Activated gamma-delta T cell (primary cell): ENCODE data around the gene TRAPPC2L.

Experiments used
- DNase-seq: peaks from one replicate; lab custom pipeline; 2025; lab: John Stamatoyannopoulos, UW

The TRAPPC2L gene

GRCh38 chr16:88859381-88860091, 2.6 kb downstream of the TRAPPC2L start:
- no peak for DNase-seq

- DNase-seq = no peak
These were observed 4.4 kb downstream of the TRAPPC2L start for GRCh38 chr16:88861359-88861758.

- no peak for DNase-seq
These were observed 6.0 kb downstream of the TRAPPC2L start for GRCh38 chr16:88862968-88863367.

- DNase-seq = no peak
These were observed 6.5 kb downstream of the TRAPPC2L start for GRCh38 chr16:88863426-88863825.

GRCh38 chr16:88864099-88864498, 7.2 kb downstream of the TRAPPC2L start:
- no peak for DNase-seq

GRCh38 chr16:88864521-88864920, 7.6 kb downstream of the TRAPPC2L start:
- no peak for DNase-seq

GRCh38 chr16:88865310-88865709, 8.4 kb downstream of the TRAPPC2L start:
- no peak for DNase-seq

GRCh38 chr16:88865742-88866141, 8.8 kb downstream of the TRAPPC2L start:
- no peak for DNase-seq

- DNase-seq = no peak
These were observed 9.4 kb downstream of the TRAPPC2L start, which contains the start of gene PABPN1L for GRCh38 chr16:88866151-88866920. PABPN1L (minus strand) TSS chr16:88866660; CDS start chr16:88866606, 54 bp downstream.

GRCh38 chr16:88867581-88868246, 10.8 kb downstream of the TRAPPC2L start:
- DNase-seq = no peak

GRCh38 chr16:88868974-88869672, 12.2 kb downstream of the TRAPPC2L start:
- DNase-seq = no peak

GRCh38 chr16:88869673-88869980, 12.7 kb downstream of the TRAPPC2L start:
- no peak for DNase-seq

- no peak for DNase-seq
These were observed 13.9 kb downstream of the TRAPPC2L start for GRCh38 chr16:88870608-88871348.

- no peak for DNase-seq
These were observed 14.4 kb downstream of the TRAPPC2L start for GRCh38 chr16:88871349-88871702.

- no peak for DNase-seq
These were observed 14.9 kb downstream of the TRAPPC2L start for GRCh38 chr16:88871730-88872416.

- no peak for DNase-seq
These were observed 15.9 kb downstream of the TRAPPC2L start for GRCh38 chr16:88872650-88873331.

GRCh38 chr16:88874938-88875599, 18.1 kb downstream of the TRAPPC2L start:
- no peak for DNase-seq

GRCh38 chr16:88875703-88876234, 18.8 kb downstream of the TRAPPC2L start:
- DNase-seq = no peak

GRCh38 chr16:88876942-88877526, 20.1 kb downstream of the TRAPPC2L start:
- no peak for DNase-seq
